GM06990 (cell line): ENCODE results near the gene HBEGF.
A peak's percentile ranks its signal among the peaks of the same experiment; 100 is the strongest.

Experiments
- DNase-seq: peaks from one replicate; pipeline ENCODE4 v3.0.0-alpha.2; 2011; ENCODE audit not compliant: insufficient read length; ENCODE audit errors: extremely low read depth
- H3K27me3 ChIP-seq: replicated peaks from 2 replicates; pipeline ENCODE4 v1.6.0; 2011; ENCODE audit warnings: low read length; ENCODE audit not compliant: control insufficient read depth, insufficient read depth
- H3K36me3 ChIP-seq: 2 replicates; pipeline ENCODE4 v1.5.1; 2011; ENCODE audit warnings: low read length; ENCODE audit not compliant: control insufficient read depth, insufficient read depth
- H3K4me3 ChIP-seq: replicated peaks from 2 replicates; pipeline ENCODE4 v1.5.1; 2011; ENCODE audit warnings: low read depth, mild to moderate bottlenecking, control low read depth, low read length
- CTCF ChIP-seq: IDR thresholded peaks from 2 replicates; pipeline ENCODE4 v1.5.1; 2011; ENCODE audit warnings: low read length, control low read depth, mild to moderate bottlenecking, inconsistent platforms; ENCODE audit not compliant: insufficient read depth, poor library complexity, severe bottlenecking

The HBEGF gene

GRCh38 chr5:140383300-140383699 lies 36.9 kb upstream of the HBEGF start:
- Histone ChIP-seq H3K4me3 (no peak overlapping the region), H3K27me3 (no peaks in the 10 kb centered on the region), H3K36me3 (no peaks in the 10 kb centered on the region)
- DNase-seq, result no peak
- no peak for TF ChIP-seq CTCF

- no peak for TF ChIP-seq CTCF
- DNase-seq, result no peak
- H3K36me3 ChIP-seq, result no peaks in the 10 kb centered on the region
- H3K27me3 ChIP-seq, result no peaks in the 10 kb centered on the region
- no peak overlapping the region for H3K4me3 ChIP-seq
Observed at GRCh38 chr5:140382866-140383265, 36.5 kb upstream of the HBEGF start.

GRCh38 chr5:140381972-140382371 lies 35.6 kb upstream of the HBEGF start:
- Histone ChIP-seq H3K36me3 (no peaks in the 10 kb centered on the region), H3K27me3 (no peaks in the 10 kb centered on the region), H3K4me3 (no peak overlapping the region)
- TF ChIP-seq CTCF, result no peak
- no peak for DNase-seq

GRCh38 chr5:140381351-140381750 lies 34.9 kb upstream of the HBEGF start:
- DNase-seq, result no peak
- Histone ChIP-seq H3K36me3 (no peaks in the 10 kb centered on the region), H3K4me3 (no peak overlapping the region), H3K27me3 (no peaks in the 10 kb centered on the region)
- no peak for TF ChIP-seq CTCF

- DNase-seq, result no peak
- Histone ChIP-seq H3K36me3 (no peaks in the 10 kb centered on the region), H3K27me3 (no peaks in the 10 kb centered on the region), H3K4me3 (no peak overlapping the region)
- TF ChIP-seq CTCF, result peak; percentile 93
Observed at GRCh38 chr5:140372971-140373487, 26.6 kb upstream of the HBEGF start.
